Neural cell (in vitro differentiated cells): ENCODE measurements around the gene TUBGCP4. TPM values are rescaled to one million over a fixed set of nuclear protein-coding genes. Genes with fewer than 3 reads are reported as not detected.

Source experiments
- H2AFZ ChIP-seq: fragments of 200-600, 300-800 bp; sonication (generic), shearing (Covaris generic); 2 replicates; pipeline ENCODE4 v1.6.0; 2014; ENCODE audit warnings: low read depth, mild to moderate bottlenecking, antibody characterized with exemption, low read length, moderate library complexity
- H3F3A ChIP-seq: fragments of 200-600 bp; shearing (Covaris generic); 2 replicates; pipeline ENCODE4 v1.6.1; 2016; ENCODE audit warnings: mild to moderate bottlenecking, moderate library complexity, mixed read lengths, antibody characterized with exemption, low read length; ENCODE audit not compliant: insufficient read depth, poor library complexity, severe bottlenecking
- H3K27ac ChIP-seq: fragments of 200-600, 300-800 bp; sonication (generic), shearing (Covaris generic); 2 replicates; pipeline ENCODE4 v1.5.1; 2014; ENCODE audit warnings: mild to moderate bottlenecking, low read length, moderate library complexity
- H3K27me3 ChIP-seq: fragments of 300-800, 200-600 bp; sonication (generic), shearing (Covaris generic); 2 replicates; pipeline ENCODE4 v1.6.0; 2014; ENCODE audit warnings: mild to moderate bottlenecking, low read depth, low read length, moderate library complexity; ENCODE audit not compliant: insufficient read depth
- H3K36me3 ChIP-seq: fragments of 300-800, 200-600 bp; sonication (generic), shearing (Covaris generic); 2 replicates; pipeline ENCODE4 v1.5.1; 2014; ENCODE audit warnings: mild to moderate bottlenecking, antibody characterized with exemption, low read length, moderate library complexity; ENCODE audit not compliant: insufficient read depth
- H3K4me2 ChIP-seq: fragments of 300-800, 200-600 bp; sonication (generic), shearing (Covaris generic); 2 replicates; pipeline ENCODE4 v1.6.0; 2014; ENCODE audit warnings: mild to moderate bottlenecking, low read length
- H3K4me3 ChIP-seq: fragments of 300-800, 200-600 bp; sonication (generic), shearing (Covaris generic); 2 replicates; pipeline ENCODE4 v1.5.1; 2014; ENCODE audit warnings: mild to moderate bottlenecking, low read length, moderate library complexity
- H3K79me2 ChIP-seq: fragments of 200-600 bp; shearing (Covaris generic); replicated peaks from 2 replicates; pipeline ENCODE4 v1.6.0; 2014; ENCODE audit warnings: mild to moderate bottlenecking, low read length, moderate library complexity; ENCODE audit not compliant: insufficient read depth
- H3K9ac ChIP-seq: fragments of 300-800, 200-600 bp; sonication (generic), shearing (Covaris generic); 2 replicates; pipeline ENCODE4 v1.6.1; 2016; ENCODE audit warnings: mild to moderate bottlenecking, low read length, mixed read lengths
- H3K9me2 ChIP-seq: fragments of 200-600 bp; shearing (Covaris generic); 2 replicates; pipeline ENCODE4 v1.6.1; 2016; ENCODE audit warnings: mild to moderate bottlenecking, low read length, mixed read lengths; ENCODE audit not compliant: insufficient read depth
- H3K9me3 ChIP-seq: fragments of 200-600, 300-800 bp; sonication (generic), shearing (Covaris generic); 2 replicates; pipeline ENCODE4 v1.6.1; 2016; ENCODE audit warnings: mild to moderate bottlenecking, mixed run types, low read length, moderate library complexity, mixed read lengths
- H4K20me1 ChIP-seq: fragments of 200-600 bp; shearing (Covaris generic); 2 replicates; pipeline ENCODE4 v1.6.1; 2016; ENCODE audit warnings: mild to moderate bottlenecking, mixed run types; ENCODE audit not compliant: insufficient read depth
- CTCF ChIP-seq: fragments of 450-650 bp; IDR thresholded peaks from 2 replicates; pipeline ENCODE4 v1.5.1; 2014; ENCODE audit warnings: antibody characterized with exemption, mild to moderate bottlenecking, moderate library complexity; ENCODE audit not compliant: poor library complexity, severe bottlenecking
- EP300 ChIP-seq: fragments of 450-650 bp; conservative IDR thresholded peaks from 2 replicates; pipeline ENCODE4 v1.6.1; 2014; ENCODE audit warnings: antibody characterized with exemption, mild to moderate bottlenecking, moderate library complexity; ENCODE audit not compliant: poor library complexity, severe bottlenecking
- EZH2 ChIP-seq: fragments of 200-600, 300-800 bp; shearing (Covaris generic), sonication (generic); IDR thresholded peaks from 2 replicates; pipeline ENCODE4 v1.6.1; 2014; ENCODE audit warnings: antibody characterized with exemption, low read length, borderline replicate concordance, mild to moderate bottlenecking; ENCODE audit not compliant: insufficient read depth, poor library complexity, severe bottlenecking
- MXI1 ChIP-seq: fragments of 450-650 bp; conservative IDR thresholded peaks from 2 replicates; pipeline ENCODE4 v1.6.1; 2014; ENCODE audit warnings: antibody characterized with exemption, mild to moderate bottlenecking; ENCODE audit not compliant: poor library complexity, severe bottlenecking
- POLR2AphosphoS5 ChIP-seq: IDR thresholded peaks from 2 replicates; pipeline ENCODE4 v1.6.1; 2012
- RAD21 ChIP-seq: fragments of 450-650 bp; conservative IDR thresholded peaks from 2 replicates; pipeline ENCODE4 v1.6.1; 2014; ENCODE audit warnings: antibody characterized with exemption, mild to moderate bottlenecking, moderate library complexity
- SMC3 ChIP-seq: fragments of 450-650 bp; conservative IDR thresholded peaks from 2 replicates; pipeline ENCODE4 v1.6.1; 2014; ENCODE audit warnings: antibody characterized with exemption, mild to moderate bottlenecking, moderate library complexity; ENCODE audit not compliant: poor library complexity
- TAF1 ChIP-seq: IDR thresholded peaks from 2 replicates; pipeline ENCODE4 v1.6.1; 2012; ENCODE audit warnings: low read depth
- polyA plus RNA-seq: library from polyadenylated mRNA; depleted of rRNA; stranded (reverse); fragments of >200 nt; gene quantifications from 2 replicates; pipeline ENCODE4 v1.2.3, GENCODE V29; 2014
- TF ChIP-seq, protein P1 (sequence below): IDR thresholded peaks from 2 replicates; pipeline ENCODE4 v1.6.1; 2012; ENCODE audit warnings: borderline replicate concordance

The TUBGCP4 gene
- polyA plus RNA-seq, 1 donor from 2014 or later, result 4.6 TPM

- peak overlapping the region; percentile 26 for H3K9ac ChIP-seq
These were observed 70.4 kb downstream of the TUBGCP4 start for GRCh38 chr15:43441316-43441715.

DNA sequence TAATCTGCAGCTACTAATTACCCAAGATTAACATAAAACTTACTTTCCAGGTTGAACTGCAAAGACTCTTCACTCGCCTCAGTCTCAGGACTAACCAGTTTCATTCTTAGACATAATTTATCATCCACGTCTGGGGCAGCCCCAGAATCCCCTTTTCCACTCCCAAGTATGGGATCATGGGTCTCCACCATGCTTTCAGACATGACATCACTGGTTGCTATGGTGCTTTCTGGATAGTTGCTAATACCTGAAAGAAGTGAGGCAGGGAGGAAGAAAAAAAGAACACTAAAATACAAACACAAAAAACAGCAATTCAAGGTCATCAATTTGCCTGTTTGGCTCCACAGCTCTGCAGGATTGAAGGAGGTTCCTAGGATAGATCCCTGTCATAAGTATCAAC is 75.4 kb downstream of the TUBGCP4 start:
- Histone ChIP-seq H3K4me3 (no peak overlapping the region), H3K4me2 (no peak overlapping the region), H3K9ac (no peak overlapping the region), H3K36me3 (no peaks in the 10 kb centered on the region), H4K20me1 (peaks cover 10% of the 10 kb centered on the region), H3K79me2 (peaks cover 44% of the 10 kb centered on the region), H3K27ac (no peak overlapping the region), H3K27me3 (no peaks in the 10 kb centered on the region), H2AFZ (no peak overlapping the region), H3F3A (no peaks in the 10 kb centered on the region), H3K9me3 (no peaks in the 10 kb centered on the region), H3K9me2 (no peaks in the 10 kb centered on the region)
- no peak for TF ChIP-seq SMC3
- TF ChIP-seq, protein P1, sequence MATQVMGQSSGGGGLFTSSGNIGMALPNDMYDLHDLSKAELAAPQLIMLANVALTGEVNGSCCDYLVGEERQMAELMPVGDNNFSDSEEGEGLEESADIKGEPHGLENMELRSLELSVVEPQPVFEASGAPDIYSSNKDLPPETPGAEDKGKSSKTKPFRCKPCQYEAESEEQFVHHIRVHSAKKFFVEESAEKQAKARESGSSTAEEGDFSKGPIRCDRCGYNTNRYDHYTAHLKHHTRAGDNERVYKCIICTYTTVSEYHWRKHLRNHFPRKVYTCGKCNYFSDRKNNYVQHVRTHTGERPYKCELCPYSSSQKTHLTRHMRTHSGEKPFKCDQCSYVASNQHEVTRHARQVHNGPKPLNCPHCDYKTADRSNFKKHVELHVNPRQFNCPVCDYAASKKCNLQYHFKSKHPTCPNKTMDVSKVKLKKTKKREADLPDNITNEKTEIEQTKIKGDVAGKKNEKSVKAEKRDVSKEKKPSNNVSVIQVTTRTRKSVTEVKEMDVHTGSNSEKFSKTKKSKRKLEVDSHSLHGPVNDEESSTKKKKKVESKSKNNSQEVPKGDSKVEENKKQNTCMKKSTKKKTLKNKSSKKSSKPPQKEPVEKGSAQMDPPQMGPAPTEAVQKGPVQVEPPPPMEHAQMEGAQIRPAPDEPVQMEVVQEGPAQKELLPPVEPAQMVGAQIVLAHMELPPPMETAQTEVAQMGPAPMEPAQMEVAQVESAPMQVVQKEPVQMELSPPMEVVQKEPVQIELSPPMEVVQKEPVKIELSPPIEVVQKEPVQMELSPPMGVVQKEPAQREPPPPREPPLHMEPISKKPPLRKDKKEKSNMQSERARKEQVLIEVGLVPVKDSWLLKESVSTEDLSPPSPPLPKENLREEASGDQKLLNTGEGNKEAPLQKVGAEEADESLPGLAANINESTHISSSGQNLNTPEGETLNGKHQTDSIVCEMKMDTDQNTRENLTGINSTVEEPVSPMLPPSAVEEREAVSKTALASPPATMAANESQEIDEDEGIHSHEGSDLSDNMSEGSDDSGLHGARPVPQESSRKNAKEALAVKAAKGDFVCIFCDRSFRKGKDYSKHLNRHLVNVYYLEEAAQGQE, result no peak
- TF ChIP-seq POLR2AphosphoS5, result no peak
- no peak for TF ChIP-seq MXI1
- TF ChIP-seq EZH2, result no peak
- TF ChIP-seq RAD21, result no peak
- no peak for TF ChIP-seq EP300
- TF ChIP-seq TAF1, result no peak
- TF ChIP-seq CTCF, result no peak

More at GRCh38 chr15:43441316-43441715, 70.4 kb downstream of the TUBGCP4 start:
- peaks cover 9% of the 10 kb centered on the region for H3K36me3 ChIP-seq
- H3F3A ChIP-seq, result no peaks in the 10 kb centered on the region
- H3K9me3 ChIP-seq, result no peaks in the 10 kb centered on the region
- peak overlapping the region; percentile 12 for H3K27ac ChIP-seq
- H4K20me1 ChIP-seq, result no peaks in the 10 kb centered on the region
- no peak overlapping the region for H3K4me2 ChIP-seq
- no peak overlapping the region for H2AFZ ChIP-seq
- no peaks in the 10 kb centered on the region for H3K27me3 ChIP-seq
- H3K9me2 ChIP-seq, result no peaks in the 10 kb centered on the region
- H3K79me2 ChIP-seq, result peaks cover 5% of the 10 kb centered on the region
- TF ChIP-seq EZH2 (no peak), CTCF (no peak)
- H3K4me3 ChIP-seq, result no peak overlapping the region
